Measurements from ENCODE around the gene AMN1.

The AMN1 gene

GRCh38 chr12:31728917-31729640, at the start of gene AMN1:
Gene AMN1, minus strand, starts transcription at chr12:31729021. Its CDS starts 13 bp downstream, at chr12:31729008.
- Histone ChIP-seq H3K4me1 (peaks cover 9 to 60% (median 29%) of the 10 kb centered on the region in 4 donors), H3K27me3 (no peaks in the 10 kb centered on the region), H3K27ac (peak within 1 kb of the TSS; percentile 92 to 95), H3K36me3 (no peaks in the 10 kb centered on the region), H3K9me3 (peaks cover 0 to 13% (median 0%) of the 10 kb centered on the region in 3 donors), H3K4me3 (peak within 1 kb of the TSS; percentile 63 to 66)
- peak; percentile 6 to 35 for TF ChIP-seq CTCF (IDR thresholded peaks at IDR 0.05)
- intact Hi-C loops (cut with DNase I; ENCODE audit: low total_unique reads), result loop anchor here (10.0 kb wide), 2 partner anchors 64 to 236 kb away; no protein-coding TSS in a partner anchor
- DNase-seq, result peak; percentile 100

GRCh38 chr12:31773867-31774266, 45.0 kb upstream of the AMN1 start:
- no peaks in the 10 kb centered on the region for H3K36me3 ChIP-seq
- no peak overlapping the region for H3K27ac ChIP-seq
- intact Hi-C loops (cut with DNase I; ENCODE audit: low total_unique reads), result no loop called here
- H3K4me3 ChIP-seq, result no peak overlapping the region
- H3K9me3 ChIP-seq, result no peaks in the 10 kb centered on the region
- DNase-seq, result no peak
- peaks cover 0 to 8% (median 0%) of the 10 kb centered on the region in 4 donors for H3K4me1 ChIP-seq
- TF ChIP-seq CTCF (IDR thresholded peaks at IDR 0.05), result no peak
- no peaks in the 10 kb centered on the region for H3K27me3 ChIP-seq

GRCh38 chr12:31773223-31773750, 44.5 kb upstream of the AMN1 start:
- Histone ChIP-seq H3K9me3 (no peaks in the 10 kb centered on the region), H3K36me3 (no peaks in the 10 kb centered on the region), H3K4me3 (no peak overlapping the region), H3K27ac (no peak overlapping the region), H3K4me1 (peaks cover 0 to 8% (median 0%) of the 10 kb centered on the region in 4 donors), H3K27me3 (no peaks in the 10 kb centered on the region)
- intact Hi-C loops (cut with DNase I; ENCODE audit: low total_unique reads), result no loop called here
- TF ChIP-seq CTCF (IDR thresholded peaks at IDR 0.05), result no peak
- DNase-seq, result no peak

- peaks cover 0 to 8% (median 0%) of the 10 kb centered on the region in 4 donors for H3K4me1 ChIP-seq
- H3K4me3 ChIP-seq, result no peak overlapping the region
- DNase-seq, result no peak
- H3K9me3 ChIP-seq, result no peaks in the 10 kb centered on the region
- no peak for TF ChIP-seq CTCF (IDR thresholded peaks at IDR 0.05)
- no peaks in the 10 kb centered on the region for H3K36me3 ChIP-seq
- no peaks in the 10 kb centered on the region for H3K27me3 ChIP-seq
- intact Hi-C loops (cut with DNase I; ENCODE audit: low total_unique reads), result no loop called here
- no peak overlapping the region for H3K27ac ChIP-seq
These were observed 43.9 kb upstream of the AMN1 start for GRCh38 chr12:31772685-31773222.

- Histone ChIP-seq H3K9me3 (no peaks in the 10 kb centered on the region), H3K36me3 (no peaks in the 10 kb centered on the region), H3K4me3 (no peak overlapping the region), H3K27me3 (no peaks in the 10 kb centered on the region), H3K4me1 (peaks cover 0 to 8% (median 0%) of the 10 kb centered on the region in 4 donors), H3K27ac (no peak overlapping the region)
- TF ChIP-seq CTCF (IDR thresholded peaks at IDR 0.05), result no peak
- intact Hi-C loops (cut with DNase I; ENCODE audit: low total_unique reads), result no loop called here
- no peak for DNase-seq
These were observed 43.4 kb upstream of the AMN1 start for GRCh38 chr12:31772186-31772585.

All from tibial artery (tissue), 4 donors.